NCI-H774 (cell line): Measurements from ENCODE around the gene C4orf36.
"Not testable (repeated sequence)": the region's sequence is repeated elsewhere in the genome, so short reads cannot be mapped to it uniquely, and the experiment has no call there.

ENCODE experiments used
- DNase-seq: peaks from one replicate; lab custom pipeline; 2025; lab: John Stamatoyannopoulos, UW

C4orf36 gene

GRCh38 chr4:86917212-86918039 is 25.2 kb upstream of the C4orf36 start:
- DNase-seq, result no peak

GRCh38 chr4:86916392-86916791 is 24.2 kb upstream of the C4orf36 start:
- no peak for DNase-seq

GRCh38 chr4:86910820-86911684 is 18.8 kb upstream of the C4orf36 start:
- DNase-seq, result no peak

GRCh38 chr4:86910369-86910768 is 18.1 kb upstream of the C4orf36 start:
- no peak for DNase-seq

- DNase-seq, result no peak
These were observed 17.5 kb upstream of the C4orf36 start for GRCh38 chr4:86909546-86910295.

GRCh38 chr4:86908251-86908657 is 16.0 kb upstream of the C4orf36 start:
- DNase-seq, result no peak

GRCh38 chr4:86901864-86902263 is 9.6 kb upstream of the C4orf36 start:
- DNase-seq, result no peak

DNA sequence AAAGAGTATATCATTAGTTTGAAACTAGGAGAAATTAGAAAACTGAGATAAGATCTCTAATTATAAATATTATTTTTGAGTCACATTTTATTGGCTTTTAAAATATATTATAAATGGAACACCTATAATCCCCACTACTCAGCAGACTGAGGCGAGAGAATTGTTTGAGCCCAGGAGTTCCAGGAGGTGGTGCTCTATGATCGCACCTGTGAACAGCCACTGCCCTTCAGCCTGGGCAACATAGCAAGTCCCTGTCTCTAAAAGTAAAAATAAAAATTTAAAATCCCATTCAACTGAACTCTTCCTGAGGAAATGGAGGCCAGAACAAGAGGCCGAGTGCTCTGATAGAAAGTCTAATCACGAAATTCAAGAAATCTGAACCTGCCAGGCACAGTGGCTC is 6.3 kb upstream of the C4orf36 start:
- no peak for DNase-seq

- DNase-seq, result no peak
These were observed 4.4 kb upstream of the C4orf36 start for GRCh38 chr4:86896596-86896995.

DNA sequence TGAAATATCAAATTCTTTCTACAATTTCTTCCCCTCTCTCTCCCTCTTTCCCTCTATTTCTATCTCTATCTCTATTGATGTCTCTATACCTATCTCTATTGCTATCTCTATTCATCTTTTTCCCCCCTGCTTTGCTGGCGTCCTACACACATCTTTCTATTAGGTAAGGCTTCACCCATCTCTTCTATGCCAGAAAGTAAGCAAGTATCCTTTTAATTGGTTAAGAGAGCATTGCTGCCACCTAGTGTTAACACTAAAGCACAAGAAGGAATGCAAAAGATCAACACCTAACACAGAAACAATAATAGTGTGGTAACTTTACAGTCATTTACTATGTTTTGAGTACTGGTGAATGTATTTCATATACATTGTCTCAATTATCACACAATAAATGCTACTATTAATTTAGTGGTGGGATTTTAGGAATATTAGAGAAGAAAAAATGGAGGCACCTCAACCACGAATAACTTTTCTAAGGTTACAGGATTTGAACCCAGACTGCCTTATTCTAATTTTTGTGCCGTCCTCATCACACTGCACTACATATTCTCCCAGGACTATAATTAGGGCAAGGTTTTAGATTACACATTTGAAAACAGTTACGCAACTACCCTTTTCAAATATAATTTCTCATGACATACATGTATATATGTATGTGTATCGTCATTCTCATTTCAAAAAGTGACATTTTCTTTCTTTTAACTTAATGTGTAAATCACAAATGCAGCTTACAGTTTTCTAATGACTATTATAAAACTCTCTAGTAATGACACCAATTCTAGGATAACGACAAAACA is 3.7 kb upstream of the C4orf36 start:
- DNase-seq, result peak; percentile 13

DNA sequence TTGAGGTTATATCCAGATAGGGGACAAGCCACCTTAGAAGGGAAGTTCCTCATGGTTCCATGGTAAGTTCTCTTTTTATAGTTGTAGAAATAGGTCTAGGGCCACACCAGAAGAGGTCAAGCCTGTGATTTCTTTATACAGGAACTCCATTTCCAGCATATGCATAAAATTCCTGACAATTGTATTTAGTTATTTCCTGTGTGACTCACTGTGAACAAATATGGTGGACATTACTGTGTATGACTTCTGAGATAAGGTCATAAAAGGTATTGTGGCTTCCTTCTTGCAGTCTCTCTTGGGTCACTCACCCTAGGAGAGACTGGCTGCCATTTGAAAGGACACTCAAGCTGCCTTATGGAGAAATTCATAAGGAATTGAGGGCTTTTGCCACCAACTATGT is 2.2 kb upstream of the C4orf36 start:
- DNase-seq, result no peak

DNA sequence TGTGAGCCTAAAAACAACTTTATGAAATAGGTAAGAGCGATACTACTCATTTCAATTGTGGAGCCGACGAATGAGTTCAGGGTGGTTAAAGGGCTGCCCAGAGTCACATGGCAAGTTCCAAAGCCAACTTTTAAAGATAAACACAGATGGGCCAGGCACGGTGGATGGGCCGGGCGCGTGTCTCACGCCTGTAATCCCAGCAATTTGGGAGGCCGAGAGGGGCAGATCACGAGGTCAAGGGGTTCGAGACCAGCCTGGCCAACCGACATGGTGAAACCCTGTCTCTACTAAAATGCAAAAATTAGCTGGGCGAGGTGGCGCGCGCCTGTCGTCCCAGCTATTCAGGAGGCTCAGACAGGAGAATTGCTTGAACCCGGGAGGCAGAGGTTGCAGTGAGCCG is 914 bp upstream of the C4orf36 start:
- no peak for DNase-seq

GRCh38 chr4:86892636-86892960 is 376 bp upstream of the C4orf36 start:
- DNase-seq, result no peak

DNA sequence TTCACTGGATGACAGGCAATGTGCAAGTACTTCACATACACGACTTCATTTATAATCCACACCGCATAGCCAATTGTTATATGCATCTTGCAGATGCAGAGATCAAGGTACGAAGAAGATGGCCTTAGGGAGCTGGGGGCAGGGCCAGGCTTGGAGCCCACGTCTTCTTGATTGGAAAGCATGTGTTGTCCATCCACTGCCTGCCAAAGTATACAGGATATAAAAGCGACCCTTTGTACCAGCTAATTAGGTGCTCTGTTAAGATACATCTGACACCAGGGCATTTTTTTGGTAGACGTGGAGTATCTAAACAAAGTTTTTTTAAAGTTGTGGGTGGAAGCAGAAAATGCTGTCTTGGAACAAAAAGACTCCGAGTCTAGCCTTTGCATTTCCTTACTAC is 1.4 kb downstream of the C4orf36 start:
- no peak for DNase-seq

DNA sequence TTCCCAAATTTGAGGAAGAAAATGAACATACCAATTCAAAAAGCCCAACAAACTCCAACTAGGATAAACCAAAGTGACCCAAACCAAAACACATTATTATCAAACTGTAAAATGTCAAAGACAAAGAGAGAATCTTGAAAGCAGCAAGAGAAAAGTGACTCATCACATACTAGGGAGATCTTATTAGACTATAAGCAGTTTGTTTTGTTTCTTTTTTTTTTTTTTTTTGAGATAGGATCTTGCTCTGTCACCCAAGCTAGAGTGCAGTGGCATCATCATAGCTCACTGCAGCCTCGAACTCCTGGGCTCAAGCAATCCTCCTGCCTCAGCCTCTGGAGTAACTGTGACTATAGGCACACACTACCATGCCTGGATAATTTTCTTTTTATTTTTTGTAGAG is 12.6 kb downstream of the C4orf36 start:
- no peak for DNase-seq

- no peak for DNase-seq
These were observed 13.6 kb downstream of the C4orf36 start for GRCh38 chr4:86878640-86879039.

DNA sequence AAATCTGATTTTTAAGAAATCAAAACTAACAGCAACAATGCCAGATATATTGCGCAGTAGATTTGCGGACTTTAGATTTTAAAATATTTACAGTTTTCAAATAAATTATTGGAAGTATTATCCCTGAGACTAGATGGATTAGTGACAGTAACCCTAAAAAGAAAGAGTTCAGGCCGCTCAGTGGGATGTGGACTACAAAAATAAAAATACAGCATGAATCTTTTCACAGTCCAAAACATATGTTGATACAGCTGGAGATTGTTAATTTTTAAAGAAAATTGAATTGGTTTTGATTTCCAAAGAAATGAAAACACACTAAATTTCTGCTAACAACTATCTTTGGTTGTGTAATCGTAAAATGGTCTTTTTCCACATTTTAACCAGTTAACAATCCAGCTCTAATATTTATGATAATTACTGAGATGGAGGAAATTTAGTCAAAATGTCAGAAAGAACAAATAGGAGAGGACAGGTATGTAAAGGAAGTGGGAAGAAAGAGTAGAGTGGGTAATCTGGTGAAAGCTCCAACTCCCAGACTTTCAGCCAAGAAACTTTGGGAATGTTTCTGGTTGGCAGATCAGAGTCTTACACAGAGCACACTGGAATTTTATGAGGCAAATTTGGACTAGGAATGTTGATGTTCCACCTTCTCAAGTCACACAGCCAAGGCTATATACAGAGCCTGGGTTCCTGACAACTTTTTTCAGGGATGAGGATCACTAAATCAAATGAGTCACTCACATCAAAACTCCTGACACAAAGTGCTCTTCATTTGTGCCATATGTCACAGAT is 15.1 kb downstream of the C4orf36 start:
- no peak for DNase-seq

DNA sequence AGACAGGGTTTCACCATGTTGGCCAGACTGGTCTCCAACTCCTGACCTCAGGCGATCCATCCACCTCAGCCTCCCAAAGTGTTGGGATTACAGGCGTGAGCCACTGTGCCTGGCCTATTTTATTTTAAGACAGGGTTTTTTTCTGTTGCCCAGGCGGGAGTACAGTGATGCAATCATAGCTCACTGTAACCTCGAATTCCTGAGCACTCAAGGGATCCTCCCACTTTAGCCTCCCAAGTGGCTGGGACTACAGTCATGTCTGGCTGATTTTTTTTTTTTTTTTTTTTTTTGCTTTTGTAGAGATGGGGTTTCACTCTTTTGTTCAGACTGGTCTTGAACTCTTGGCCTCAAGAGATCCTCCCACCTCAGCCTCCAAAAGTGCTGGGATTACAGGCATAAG is 16.8 kb downstream of the C4orf36 start:
- DNase-seq, result not testable (repeated sequence)

- DNase-seq, result no peak
These were observed 20.1 kb downstream of the C4orf36 start for GRCh38 chr4:86872135-86872534.

DNA sequence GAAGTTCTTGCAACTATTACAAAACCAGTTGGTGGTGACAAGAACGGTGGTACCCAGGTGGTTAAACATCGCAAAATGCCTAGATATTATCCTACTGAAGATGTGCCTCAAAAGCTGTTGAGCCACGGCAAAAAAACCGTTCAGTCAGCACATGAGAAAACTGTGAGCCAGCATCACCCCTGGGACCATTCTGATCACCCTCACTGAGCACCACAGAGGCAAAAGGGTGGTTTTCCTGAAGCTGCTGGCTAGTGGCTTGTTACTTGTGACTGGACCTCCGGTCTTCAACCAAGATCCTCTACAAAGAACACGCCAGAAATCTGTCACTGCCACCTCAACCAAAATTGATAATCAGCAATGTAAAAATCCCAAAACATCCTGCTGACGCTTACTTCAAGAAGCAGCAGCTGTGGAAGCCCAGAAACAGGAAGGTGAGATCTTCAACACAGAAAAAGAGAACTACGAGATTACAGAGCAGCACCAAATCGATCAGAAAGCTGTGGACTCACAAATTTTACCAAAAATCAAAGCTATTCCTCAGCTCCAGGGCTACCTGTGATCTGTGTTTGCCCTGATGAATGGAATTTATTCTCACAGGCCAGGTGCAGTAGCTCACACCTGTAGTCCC is 21.7 kb downstream of the C4orf36 start:
- DNase-seq, result no peak
